ENCODE data around the gene EPB41.
"Not testable (repeated sequence)": the region's sequence is repeated elsewhere in the genome, so short reads cannot be mapped to it uniquely, and the experiment has no call there.

Gene EPB41

DNA sequence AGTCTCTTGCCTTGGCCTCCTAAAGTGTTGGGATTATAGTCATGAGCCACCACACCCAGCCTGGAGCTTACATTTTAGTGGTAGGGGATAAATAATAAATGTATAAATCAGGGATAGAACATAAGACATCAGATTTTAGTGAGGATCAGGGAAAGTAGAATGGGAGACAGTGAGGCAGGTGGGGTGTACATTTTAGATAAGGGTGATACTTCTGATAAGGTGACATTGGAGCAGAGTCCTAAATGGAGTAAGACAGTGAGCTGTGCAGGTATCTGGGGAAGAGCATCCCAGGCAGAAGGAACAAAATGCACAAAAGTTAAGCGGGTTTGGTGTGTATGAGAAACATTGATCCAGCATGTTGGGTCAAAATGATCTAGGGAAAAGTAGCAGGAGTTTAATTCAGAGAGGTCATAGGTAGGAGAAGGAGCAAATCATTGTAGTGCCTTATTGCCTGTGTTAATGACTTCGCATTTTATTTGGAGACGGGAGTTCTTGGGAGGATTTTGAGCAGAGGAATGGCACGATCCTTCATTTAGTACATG lies 11.1 kb downstream of the EPB41 start:
- Mint-ChIP-seq H3K27ac (peak overlapping the region; percentile 92), H3K27me3 (no peaks in the 10 kb centered on the region), H3K4me1 (ENCODE audit: low read depth in 2 of 2) (peaks cover 31 to 52% of the 10 kb centered on the region in 2 donors), H3K9me3 (no peaks in the 10 kb centered on the region), H3K36me3 (ENCODE audit: insufficient read depth) (peaks cover 10% of the 10 kb centered on the region), H3K4me3 (peak overlapping the region; percentile 3 to 78)
- ATAC-seq (replicated peaks): no peak
- no peak for DNase-seq

DNA sequence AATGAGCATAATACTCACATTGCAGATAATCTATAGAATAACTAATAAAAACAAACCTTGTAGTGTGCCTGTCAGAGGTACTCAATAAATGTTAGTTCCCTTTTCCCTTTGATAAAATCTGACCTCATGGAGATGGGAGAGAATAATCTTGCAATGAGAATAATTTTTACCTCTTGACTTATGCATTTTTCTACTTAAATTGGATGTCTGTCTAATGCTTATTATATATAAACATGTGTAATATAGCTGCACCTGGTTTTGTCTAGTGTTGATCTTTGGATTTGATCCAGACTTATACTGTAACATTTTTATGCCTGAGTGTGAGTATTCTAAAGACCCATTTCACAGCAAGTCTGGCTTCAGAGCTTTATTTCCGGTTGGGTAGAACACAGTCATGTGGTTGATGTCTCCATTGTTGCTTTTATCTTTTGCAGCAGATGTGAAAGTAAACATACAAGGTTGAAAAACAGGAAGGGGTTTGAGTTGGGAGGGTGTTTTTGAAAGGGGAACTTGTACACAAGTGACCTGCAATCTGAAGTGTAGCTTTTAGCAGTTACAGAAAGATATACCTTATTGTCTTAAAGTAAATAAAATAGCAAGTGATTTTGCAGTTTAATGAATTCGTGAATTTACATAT lies 12.4 kb downstream of the EPB41 start:
- ATAC-seq (replicated peaks) (peak; percentile 90), DNase-seq (peak; percentile 42 to 45 (median 43))
- H3K27ac Mint-ChIP-seq: peak overlapping the region; percentile 92

GRCh38 chr1:28927266-28927647 lies 12.9 kb downstream of the EPB41 start:
- Mint-ChIP-seq H3K4me3 (peak overlapping the region; percentile 70 to 78), H3K36me3 (ENCODE audit: insufficient read depth) (peaks cover 10% of the 10 kb centered on the region), H3K9me3 (no peaks in the 10 kb centered on the region), H3K27ac (peak overlapping the region; percentile 92), H3K27me3 (no peaks in the 10 kb centered on the region), H3K4me1 (ENCODE audit: low read depth in 2 of 2) (peaks cover 30 to 47% of the 10 kb centered on the region in 2 donors)
- ATAC-seq (replicated peaks): no peak
- no peak for DNase-seq

More for the DNA sequence above, 12.4 kb downstream of the EPB41 start:
- H3K4me3 Mint-ChIP-seq: peak overlapping the region; percentile 70 to 78
- peaks cover 29 to 46% of the 10 kb centered on the region in 2 donors for H3K4me1 Mint-ChIP-seq (ENCODE audit: low read depth in 2 of 2)
- no peaks in the 10 kb centered on the region for H3K27me3 Mint-ChIP-seq
- no peaks in the 10 kb centered on the region for H3K9me3 Mint-ChIP-seq
- peaks cover 10% of the 10 kb centered on the region for H3K36me3 Mint-ChIP-seq (ENCODE audit: insufficient read depth)

GRCh38 chr1:28927648-28928313 lies 13.4 kb downstream of the EPB41 start:
- Mint-ChIP-seq H3K27me3 (no peaks in the 10 kb centered on the region), H3K9me3 (no peaks in the 10 kb centered on the region), H3K27ac (peak overlapping the region; percentile 92), H3K4me1 (ENCODE audit: low read depth in 2 of 2) (peaks cover 35 to 52% of the 10 kb centered on the region in 2 donors), H3K36me3 (ENCODE audit: insufficient read depth) (peaks cover 10% of the 10 kb centered on the region), H3K4me3 (peak overlapping the region; percentile 70 to 78)
- ATAC-seq (replicated peaks) (peak; percentile 11), DNase-seq (no peak)

DNA sequence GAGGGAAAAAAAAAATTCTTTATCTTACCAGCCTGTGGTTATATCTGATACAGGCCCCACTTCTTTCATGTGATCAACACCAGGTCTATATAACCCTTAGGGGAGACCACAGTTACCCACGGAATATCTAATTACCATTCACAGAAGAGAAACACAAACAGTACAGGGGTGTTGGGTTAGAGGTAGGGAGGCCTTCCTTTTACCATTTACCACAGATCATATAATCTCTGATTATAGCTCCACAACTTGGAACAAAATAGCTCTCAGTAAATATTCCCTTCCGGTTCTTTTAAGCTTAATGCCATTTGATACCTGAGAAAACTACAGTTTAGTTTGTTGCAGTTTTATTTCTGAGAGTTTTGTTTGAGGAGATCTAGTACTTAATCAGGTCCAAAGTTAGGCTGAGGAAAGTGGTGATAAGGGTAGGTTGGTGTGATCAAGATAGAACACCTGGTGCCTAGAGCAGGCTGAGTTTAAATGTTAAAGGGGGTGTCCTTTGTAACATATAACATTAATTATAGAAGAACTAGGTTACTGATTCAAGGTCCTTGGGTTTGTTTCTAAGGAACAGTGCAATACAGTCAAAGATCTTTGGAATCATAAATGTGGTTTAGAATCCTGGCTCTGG lies 14.1 kb downstream of the EPB41 start:
- Mint-ChIP-seq H3K4me1 (ENCODE audit: low read depth in 2 of 2) (peaks cover 39 to 56% of the 10 kb centered on the region in 2 donors), H3K27ac (peak overlapping the region; percentile 92), H3K36me3 (ENCODE audit: insufficient read depth) (peaks cover 7% of the 10 kb centered on the region), H3K27me3 (no peaks in the 10 kb centered on the region), H3K9me3 (no peaks in the 10 kb centered on the region), H3K4me3 (peak overlapping the region; percentile 70 to 78)
- ATAC-seq (replicated peaks): peak; percentile 65
- no peak for DNase-seq

DNA sequence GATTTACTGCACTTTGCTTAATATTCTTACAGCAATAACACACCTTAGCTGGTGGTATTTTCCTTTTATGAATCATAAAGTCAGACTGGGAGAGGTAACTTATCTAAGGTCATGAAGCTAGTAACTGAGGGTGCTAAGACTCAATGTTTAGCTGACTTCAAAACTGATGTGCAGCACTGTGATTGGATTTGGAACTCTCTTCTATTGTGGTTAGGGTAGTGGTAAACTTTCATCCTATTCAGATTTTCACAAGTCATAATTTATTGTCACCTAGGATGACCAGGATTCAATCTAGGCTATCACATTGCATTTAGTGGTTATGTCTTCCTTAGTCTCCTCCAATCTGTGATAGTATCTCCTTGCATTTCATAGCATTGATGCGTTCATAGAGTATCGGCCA lies 18.9 kb downstream of the EPB41 start:
- DNase-seq: no peak
- peaks cover 3% of the 10 kb centered on the region for H3K36me3 Mint-ChIP-seq (ENCODE audit: insufficient read depth)
- peak overlapping the region; percentile 2 to 6 for H3K4me3 Mint-ChIP-seq
- H3K9me3 Mint-ChIP-seq: no peaks in the 10 kb centered on the region
- H3K27ac Mint-ChIP-seq: peak overlapping the region; percentile 90 to 93
- H3K27me3 Mint-ChIP-seq: no peaks in the 10 kb centered on the region
- peak; percentile 77 for ATAC-seq (replicated peaks)
- peaks cover 43 to 56% of the 10 kb centered on the region in 2 donors for H3K4me1 Mint-ChIP-seq (ENCODE audit: low read depth in 2 of 2)

DNA sequence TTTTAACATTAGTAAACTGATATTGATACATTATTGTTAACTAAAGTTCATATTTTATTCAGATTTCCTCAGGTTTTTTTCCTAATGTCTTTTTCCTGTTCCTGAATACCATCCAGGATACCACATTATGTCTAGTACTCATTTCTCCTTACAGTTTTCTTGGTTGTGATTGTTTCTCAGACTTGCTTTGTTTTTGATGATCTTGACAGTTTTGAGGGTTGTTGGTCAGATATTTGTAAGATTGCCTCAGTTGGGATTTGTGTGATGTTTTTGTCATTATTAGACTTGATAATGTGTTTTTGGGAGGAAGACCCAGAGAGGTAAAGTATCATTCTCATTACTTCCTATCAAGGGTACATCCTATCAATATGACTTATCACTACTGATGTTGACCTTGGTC lies 19.5 kb downstream of the EPB41 start:
- Mint-ChIP-seq H3K27ac (peak overlapping the region; percentile 90 to 93), H3K4me1 (ENCODE audit: low read depth in 2 of 2) (peaks cover 43 to 53% of the 10 kb centered on the region in 2 donors), H3K36me3 (ENCODE audit: insufficient read depth) (peaks cover 3% of the 10 kb centered on the region), H3K9me3 (no peaks in the 10 kb centered on the region), H3K4me3 (peak overlapping the region in 1 of 2 donors; percentile 47), H3K27me3 (no peaks in the 10 kb centered on the region)
- ATAC-seq (replicated peaks): no peak
- no peak for DNase-seq

DNA sequence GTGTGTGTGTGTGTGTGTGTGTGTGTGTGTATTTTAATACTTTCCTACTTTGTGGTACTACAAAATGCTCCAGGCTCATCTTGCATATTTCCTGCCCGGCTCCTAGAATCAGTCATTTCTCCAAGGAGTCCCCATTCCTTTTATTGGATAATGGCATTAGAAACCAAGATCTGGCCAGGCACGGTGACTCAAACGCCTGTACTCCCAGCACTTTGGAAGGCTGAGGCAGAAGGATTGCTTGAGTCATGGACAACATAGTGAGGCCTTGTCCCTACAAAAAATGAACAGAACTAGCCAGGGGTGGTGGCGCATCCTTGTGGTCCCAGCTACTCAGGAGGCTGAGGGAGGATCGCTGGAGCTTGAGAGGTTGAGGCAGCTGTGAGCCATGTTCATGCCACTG lies 20.3 kb downstream of the EPB41 start:
- DNase-seq (no peak), ATAC-seq (replicated peaks) (no peak)
- H3K27ac Mint-ChIP-seq: peak overlapping the region; percentile 90 to 93
- H3K4me1 Mint-ChIP-seq (ENCODE audit: low read depth in 2 of 2): peaks cover 46 to 55% of the 10 kb centered on the region in 2 donors
- H3K9me3 Mint-ChIP-seq: no peaks in the 10 kb centered on the region
- peaks cover 3% of the 10 kb centered on the region for H3K36me3 Mint-ChIP-seq (ENCODE audit: insufficient read depth)
- H3K27me3 Mint-ChIP-seq: no peaks in the 10 kb centered on the region
- H3K4me3 Mint-ChIP-seq: peak overlapping the region in 1 of 2 donors; percentile 47

GRCh38 chr1:28935293-28935692 lies 20.9 kb downstream of the EPB41 start:
- Mint-ChIP-seq H3K4me1 (ENCODE audit: low read depth in 2 of 2) (peaks cover 46 to 55% of the 10 kb centered on the region in 2 donors), H3K4me3 (peak overlapping the region; percentile 44 to 47), H3K27me3 (no peaks in the 10 kb centered on the region), H3K27ac (peak overlapping the region; percentile 90 to 93), H3K9me3 (no peaks in the 10 kb centered on the region), H3K36me3 (ENCODE audit: insufficient read depth) (peaks cover 3% of the 10 kb centered on the region)
- ATAC-seq (replicated peaks) (no peak), DNase-seq (no peak)

- Mint-ChIP-seq H3K9me3 (no peaks in the 10 kb centered on the region), H3K27ac (peak overlapping the region in 1 of 2 donors; percentile 90), H3K27me3 (no peaks in the 10 kb centered on the region), H3K4me3 (peak overlapping the region in 1 of 2 donors; percentile 47), H3K36me3 (ENCODE audit: insufficient read depth) (peaks cover 5% of the 10 kb centered on the region), H3K4me1 (ENCODE audit: low read depth in 2 of 2) (peaks cover 48 to 60% of the 10 kb centered on the region in 2 donors)
- DNase-seq (no peak), ATAC-seq (replicated peaks) (no peak)
These were observed 21.7 kb downstream of the EPB41 start for GRCh38 chr1:28936094-28936493.

DNA sequence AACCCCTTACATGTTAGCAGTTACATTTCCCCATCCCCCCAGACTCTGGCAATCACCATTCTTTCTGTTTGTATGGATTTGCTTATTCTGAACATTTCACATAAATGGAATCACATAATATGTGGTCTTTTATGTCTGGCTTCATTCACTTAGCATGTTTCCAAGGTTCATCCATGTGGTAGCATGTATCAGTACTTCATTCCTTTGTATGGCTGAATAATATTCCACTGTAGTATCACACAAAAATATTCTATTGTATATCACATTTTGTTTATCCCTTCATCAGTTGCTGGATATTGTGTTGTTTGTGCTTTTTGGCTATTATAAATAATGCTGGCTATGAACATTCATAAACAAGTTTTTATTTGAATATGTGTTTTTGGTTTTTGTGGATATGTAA lies 22.2 kb downstream of the EPB41 start:
- H3K36me3 Mint-ChIP-seq (ENCODE audit: insufficient read depth): peaks cover 9% of the 10 kb centered on the region
- H3K4me1 Mint-ChIP-seq (ENCODE audit: low read depth in 2 of 2): peaks cover 49 to 63% of the 10 kb centered on the region in 2 donors
- no peaks in the 10 kb centered on the region for H3K9me3 Mint-ChIP-seq
- ATAC-seq (replicated peaks) (no peak), DNase-seq (no peak)
- no peaks in the 10 kb centered on the region for H3K27me3 Mint-ChIP-seq
- peak overlapping the region in 1 of 2 donors; percentile 90 for H3K27ac Mint-ChIP-seq
- H3K4me3 Mint-ChIP-seq: no peak overlapping the region

- H3K27ac Mint-ChIP-seq: peak overlapping the region in 1 of 2 donors; percentile 72
- H3K36me3 Mint-ChIP-seq (ENCODE audit: insufficient read depth): peaks cover 21% of the 10 kb centered on the region
- not testable (repeated sequence) for H3K9me3 Mint-ChIP-seq; ATAC-seq (replicated peaks); DNase-seq; H3K27me3 Mint-ChIP-seq; H3K4me3 Mint-ChIP-seq
- H3K4me1 Mint-ChIP-seq (ENCODE audit: low read depth in 2 of 2): peaks cover 28 to 55% of the 10 kb centered on the region in 2 donors
These were observed 29.2 kb downstream of the EPB41 start for GRCh38 chr1:28943581-28943980.

DNA sequence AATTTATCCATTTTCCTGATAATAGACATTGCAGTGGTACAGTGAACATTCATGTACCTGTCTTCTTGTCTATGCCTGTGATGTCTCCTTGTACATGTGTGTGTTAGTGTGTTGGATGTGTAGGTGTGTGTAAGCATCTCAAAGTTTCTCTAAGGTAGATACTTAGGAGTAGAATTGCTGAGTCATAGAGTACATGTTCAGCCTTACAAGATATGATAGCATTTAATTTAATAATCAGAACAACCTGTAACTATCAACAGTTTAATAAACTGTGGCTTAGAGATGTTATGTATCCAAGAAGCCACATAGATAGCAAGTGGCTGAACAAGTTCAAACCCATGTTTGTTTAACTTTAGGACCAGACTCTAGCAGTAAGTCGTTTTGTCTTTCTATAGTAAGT lies 35.6 kb downstream of the EPB41 start:
- H3K36me3 Mint-ChIP-seq (ENCODE audit: insufficient read depth): peaks cover 12% of the 10 kb centered on the region
- ATAC-seq (replicated peaks) (no peak), DNase-seq (no peak)
- no peak overlapping the region for H3K4me3 Mint-ChIP-seq
- peak overlapping the region; percentile 11 to 86 for H3K27ac Mint-ChIP-seq
- peaks cover 18 to 39% of the 10 kb centered on the region in 2 donors for H3K4me1 Mint-ChIP-seq (ENCODE audit: low read depth in 2 of 2)
- no peaks in the 10 kb centered on the region for H3K9me3 Mint-ChIP-seq
- no peaks in the 10 kb centered on the region for H3K27me3 Mint-ChIP-seq

Data from effector memory CD8-positive, alpha-beta T cell (primary cell).